ENCODE measurements around the gene ZNF888.

Gene ZNF888

GRCh38 chr19:52948025-52948770 is 25.0 kb upstream of the ZNF888 start:
- TF ChIP-seq CEBPB (IDR thresholded peaks at IDR 0.05) (no peak), RAD21 (IDR thresholded peaks at IDR 0.05; ENCODE audit: low read depth) (no peak), FOXM1 (IDR thresholded peaks at IDR 0.05; ENCODE audit: borderline replicate concordance, low read depth) (no peak), ZBTB7A (IDR thresholded peaks at IDR 0.05; ENCODE audit: low read depth) (no peak), MAX (IDR thresholded peaks at IDR 0.05) (no peak), TAF1 (IDR thresholded peaks at IDR 0.05; ENCODE audit: low read depth) (no peak), EP300 (IDR thresholded peaks at IDR 0.05; ENCODE audit: borderline replicate concordance) (no peak), USF1 (IDR thresholded peaks at IDR 0.05) (no peak), CREB1 (IDR thresholded peaks at IDR 0.05; ENCODE audit: low read depth) (no peak), TEAD4 (IDR thresholded peaks at IDR 0.05) (no peak), EGR1 (IDR thresholded peaks at IDR 0.05) (no peak), YY1 (IDR thresholded peaks at IDR 0.05; ENCODE audit: low read depth) (no peak), NFIC (IDR thresholded peaks at IDR 0.05) (no peak), TCF12 (IDR thresholded peaks at IDR 0.05; ENCODE audit: low read depth) (no peak)
- TF ChIP-seq, protein P1, sequence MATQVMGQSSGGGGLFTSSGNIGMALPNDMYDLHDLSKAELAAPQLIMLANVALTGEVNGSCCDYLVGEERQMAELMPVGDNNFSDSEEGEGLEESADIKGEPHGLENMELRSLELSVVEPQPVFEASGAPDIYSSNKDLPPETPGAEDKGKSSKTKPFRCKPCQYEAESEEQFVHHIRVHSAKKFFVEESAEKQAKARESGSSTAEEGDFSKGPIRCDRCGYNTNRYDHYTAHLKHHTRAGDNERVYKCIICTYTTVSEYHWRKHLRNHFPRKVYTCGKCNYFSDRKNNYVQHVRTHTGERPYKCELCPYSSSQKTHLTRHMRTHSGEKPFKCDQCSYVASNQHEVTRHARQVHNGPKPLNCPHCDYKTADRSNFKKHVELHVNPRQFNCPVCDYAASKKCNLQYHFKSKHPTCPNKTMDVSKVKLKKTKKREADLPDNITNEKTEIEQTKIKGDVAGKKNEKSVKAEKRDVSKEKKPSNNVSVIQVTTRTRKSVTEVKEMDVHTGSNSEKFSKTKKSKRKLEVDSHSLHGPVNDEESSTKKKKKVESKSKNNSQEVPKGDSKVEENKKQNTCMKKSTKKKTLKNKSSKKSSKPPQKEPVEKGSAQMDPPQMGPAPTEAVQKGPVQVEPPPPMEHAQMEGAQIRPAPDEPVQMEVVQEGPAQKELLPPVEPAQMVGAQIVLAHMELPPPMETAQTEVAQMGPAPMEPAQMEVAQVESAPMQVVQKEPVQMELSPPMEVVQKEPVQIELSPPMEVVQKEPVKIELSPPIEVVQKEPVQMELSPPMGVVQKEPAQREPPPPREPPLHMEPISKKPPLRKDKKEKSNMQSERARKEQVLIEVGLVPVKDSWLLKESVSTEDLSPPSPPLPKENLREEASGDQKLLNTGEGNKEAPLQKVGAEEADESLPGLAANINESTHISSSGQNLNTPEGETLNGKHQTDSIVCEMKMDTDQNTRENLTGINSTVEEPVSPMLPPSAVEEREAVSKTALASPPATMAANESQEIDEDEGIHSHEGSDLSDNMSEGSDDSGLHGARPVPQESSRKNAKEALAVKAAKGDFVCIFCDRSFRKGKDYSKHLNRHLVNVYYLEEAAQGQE (IDR thresholded peaks at IDR 0.05; ENCODE audit: low read depth), result no peak

DNA sequence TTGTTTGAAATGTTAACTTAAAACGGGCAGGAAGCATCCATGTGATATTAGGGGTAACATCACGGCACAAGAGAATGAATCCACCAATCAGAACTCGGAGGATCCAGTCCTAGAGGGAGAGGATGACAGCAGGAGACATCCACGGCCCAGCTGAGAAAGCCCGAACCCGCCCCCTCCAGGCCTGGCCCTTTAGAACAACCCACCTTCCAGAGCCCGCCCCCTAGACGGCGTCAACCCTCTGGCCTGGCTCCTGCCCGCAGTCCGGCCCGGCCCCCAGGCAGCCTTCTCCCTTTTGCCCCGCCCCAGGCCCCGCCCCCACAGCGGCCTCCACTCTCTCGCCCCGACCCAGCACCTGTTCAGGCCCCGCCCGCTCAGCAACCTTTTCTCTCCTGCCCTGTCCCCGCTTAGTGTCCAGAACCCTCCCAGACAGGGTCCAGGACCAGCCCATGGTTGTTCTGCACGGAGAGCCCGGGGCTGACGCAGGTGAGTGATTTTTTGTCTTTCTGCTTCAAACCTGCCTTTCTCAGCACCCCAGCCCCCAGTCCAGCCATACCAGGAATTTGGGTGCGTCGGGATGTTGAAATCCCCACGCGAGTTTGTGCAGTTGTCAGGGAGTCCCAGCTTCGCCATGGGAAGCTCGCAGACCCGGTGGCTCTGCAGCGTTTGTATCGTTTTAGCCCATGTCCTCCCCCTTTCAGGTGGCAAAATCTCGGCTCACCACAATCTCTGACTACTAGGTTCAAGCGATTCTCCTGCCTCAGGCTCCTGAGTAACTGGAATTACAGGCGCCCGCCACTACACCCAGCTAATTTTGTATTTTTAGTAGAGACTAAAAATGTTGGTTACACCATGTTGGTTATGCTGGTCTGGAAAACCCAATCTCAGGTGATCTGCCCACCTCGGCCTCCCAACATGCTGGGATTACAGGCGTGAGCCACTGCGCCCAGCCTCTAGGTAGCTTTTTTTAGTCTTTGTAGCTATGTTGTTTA is 23.4 kb upstream of the ZNF888 start:
- TF ChIP-seq FOXM1 (IDR thresholded peaks at IDR 0.05; ENCODE audit: borderline replicate concordance, low read depth) (no peak), RAD21 (IDR thresholded peaks at IDR 0.05; ENCODE audit: low read depth) (no peak), CREB1 (IDR thresholded peaks at IDR 0.05; ENCODE audit: low read depth) (no peak), YY1 (IDR thresholded peaks at IDR 0.05; ENCODE audit: low read depth) (no peak), EP300 (IDR thresholded peaks at IDR 0.05; ENCODE audit: borderline replicate concordance) (no peak), USF1 (IDR thresholded peaks at IDR 0.05) (no peak), MAX (IDR thresholded peaks at IDR 0.05) (no peak), ZBTB7A (IDR thresholded peaks at IDR 0.05; ENCODE audit: low read depth) (no peak), TAF1 (IDR thresholded peaks at IDR 0.05; ENCODE audit: low read depth) (no peak), TEAD4 (IDR thresholded peaks at IDR 0.05) (no peak), NFIC (IDR thresholded peaks at IDR 0.05) (no peak), CEBPB (IDR thresholded peaks at IDR 0.05) (no peak), EGR1 (IDR thresholded peaks at IDR 0.05) (no peak), TCF12 (IDR thresholded peaks at IDR 0.05; ENCODE audit: low read depth) (no peak)
- TF ChIP-seq, protein P1 (IDR thresholded peaks at IDR 0.05; ENCODE audit: low read depth), result no peak

DNA sequence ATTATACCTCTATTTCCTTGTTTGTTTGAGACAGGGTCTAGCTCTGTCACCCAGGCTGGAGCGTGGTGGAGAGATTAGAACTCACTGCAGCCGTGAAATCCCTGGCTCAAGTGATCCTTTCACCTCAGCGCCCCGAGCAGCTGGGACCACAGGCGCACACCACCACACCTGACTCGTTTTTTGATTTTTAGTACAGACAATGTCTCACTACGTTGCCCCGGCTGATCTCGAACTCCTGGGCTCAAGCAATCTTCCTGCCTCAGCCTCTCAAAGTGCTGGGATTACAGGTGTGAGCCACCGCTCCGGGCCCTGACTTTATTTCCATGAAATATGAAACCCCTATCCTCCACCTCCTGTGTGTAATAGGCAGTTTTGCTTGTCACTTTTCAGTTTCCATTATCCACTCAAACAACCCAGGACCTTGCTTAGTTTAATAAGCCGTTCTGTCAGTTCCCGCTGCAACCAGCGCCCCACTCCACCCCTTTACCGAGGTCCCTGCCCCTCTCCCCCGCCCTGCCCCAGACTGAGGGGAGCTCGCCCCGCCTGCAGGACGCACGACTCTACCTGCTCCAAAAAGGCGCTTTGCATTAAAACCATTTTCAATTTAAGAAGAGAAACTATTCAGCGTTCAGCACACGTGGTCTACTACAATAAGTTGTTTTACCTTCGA is 22.6 kb upstream of the ZNF888 start:
- TF ChIP-seq CEBPB (IDR thresholded peaks at IDR 0.05) (no peak), TEAD4 (IDR thresholded peaks at IDR 0.05) (no peak), FOXM1 (IDR thresholded peaks at IDR 0.05; ENCODE audit: borderline replicate concordance, low read depth) (no peak), MAX (IDR thresholded peaks at IDR 0.05) (no peak), ZBTB7A (IDR thresholded peaks at IDR 0.05; ENCODE audit: low read depth) (no peak), YY1 (IDR thresholded peaks at IDR 0.05; ENCODE audit: low read depth) (no peak), NFIC (IDR thresholded peaks at IDR 0.05) (no peak), TAF1 (IDR thresholded peaks at IDR 0.05; ENCODE audit: low read depth) (no peak), TCF12 (IDR thresholded peaks at IDR 0.05; ENCODE audit: low read depth) (no peak), EGR1 (IDR thresholded peaks at IDR 0.05) (no peak), RAD21 (IDR thresholded peaks at IDR 0.05; ENCODE audit: low read depth) (no peak), CREB1 (IDR thresholded peaks at IDR 0.05; ENCODE audit: low read depth) (no peak), EP300 (IDR thresholded peaks at IDR 0.05; ENCODE audit: borderline replicate concordance) (no peak), USF1 (IDR thresholded peaks at IDR 0.05) (no peak)
- TF ChIP-seq, protein P1 (IDR thresholded peaks at IDR 0.05; ENCODE audit: low read depth), result no peak

Data from Ishikawa (cell line).